OCI-LY7 (cell line): ENCODE data around the gene MRPS12. TPM values are rescaled to one million over a fixed set of nuclear protein-coding genes. Genes with fewer than 3 reads are reported as not detected.

Source experiments
- BruUV-seq: library from RNA; stranded (reverse); fragments of 400-500 nt; replicated peaks from 2 replicates; lab custom pipeline; 2021; lab: Mats Ljungman, UMichigan
- CTCF ChIA-PET: fragments of 300-600 bp; sonication (Branson Sonifier 250); formaldehyde crosslinking; loops from one replicate; lab custom pipeline; 2022; ENCODE audit warnings: antibody characterized with exemption; ENCODE audit not compliant: unreplicated experiment; lab: Charles Lee
- POLR2A ChIA-PET: fragments of 300-600 bp; sonication (Branson Sonifier 250); formaldehyde crosslinking; loops from one replicate; lab custom pipeline; 2022; ENCODE audit warnings: antibody characterized with exemption; lab: Charles Lee
- DNase-seq: peaks from one replicate; pipeline ENCODE4 v3.0.0-alpha.2; 2015; ENCODE audit warnings: low spot score
- H2AFZ ChIP-seq: fragments of 200-600 bp; sonication (generic), shearing (Covaris generic); 2 replicates; pipeline ENCODE4 v1.6.1; 2014; ENCODE audit warnings: mild to moderate bottlenecking, antibody characterized with exemption, low read length, moderate library complexity
- H3K27ac ChIP-seq: fragments of 200-600 bp; sonication (generic); 2 replicates; pipeline ENCODE4 v1.5.1; 2014; ENCODE audit warnings: mixed run types, low read depth, mild to moderate bottlenecking, moderate library complexity, low read length, inconsistent platforms; ENCODE audit not compliant: poor library complexity, severe bottlenecking
- H3K36me3 ChIP-seq: fragments of 200-600 bp; sonication (generic); 2 replicates; pipeline ENCODE4 v1.6.1; 2014; ENCODE audit warnings: mild to moderate bottlenecking, antibody characterized with exemption, low read length, moderate library complexity, mixed read lengths; ENCODE audit not compliant: insufficient read depth
- H3K4me1 ChIP-seq: fragments of 200-600 bp; sonication (generic); 2 replicates; pipeline ENCODE4 v1.5.1; 2014; ENCODE audit warnings: mild to moderate bottlenecking, low read length; ENCODE audit not compliant: insufficient read depth, poor library complexity, severe bottlenecking
- H3K4me2 ChIP-seq: fragments of 200-600 bp; sonication (generic); 2 replicates; pipeline ENCODE4 v1.6.1; 2014; ENCODE audit warnings: mild to moderate bottlenecking, low read length
- H3K4me3 ChIP-seq: fragments of 200-600 bp; sonication (generic); 2 replicates; pipeline ENCODE4 v1.5.1; 2014; ENCODE audit warnings: mild to moderate bottlenecking, low read depth, low read length; ENCODE audit not compliant: poor library complexity, severe bottlenecking
- H3K79me2 ChIP-seq: fragments of 200-600 bp; sonication (generic); 2 replicates; pipeline ENCODE4 v1.6.1; 2016; ENCODE audit warnings: low read depth, mild to moderate bottlenecking, low read length, moderate library complexity, mixed read lengths; ENCODE audit not compliant: insufficient read depth
- H3K9me2 ChIP-seq: fragments of 200-600 bp; sonication (generic); 2 replicates; pipeline ENCODE4 v1.6.1; 2016; ENCODE audit warnings: mild to moderate bottlenecking, low read length, mixed read lengths; ENCODE audit not compliant: insufficient read depth
- H3K9me3 ChIP-seq: fragments of 200-600 bp; sonication (generic); 2 replicates; pipeline ENCODE4 v1.6.1; 2014; ENCODE audit warnings: mild to moderate bottlenecking, mixed run types, low read length, mixed read lengths
- H4K20me1 ChIP-seq: fragments of 200-600 bp; sonication (generic); 2 replicates; pipeline ENCODE4 v1.6.1; 2014; ENCODE audit warnings: mild to moderate bottlenecking, antibody characterized with exemption, low read length, moderate library complexity, mixed read lengths; ENCODE audit not compliant: insufficient read depth
- EZH2phosphoT487 ChIP-seq: fragments of 200-600 bp; sonication (generic); IDR thresholded peaks from 2 replicates; pipeline ENCODE4 v1.6.1; 2018; ENCODE audit warnings: low read depth, borderline replicate concordance, mild to moderate bottlenecking, mixed run types, antibody characterized with exemption, low read length, moderate library complexity, mixed read lengths
- intact Hi-C: fragments of 100-400 bp; cut with micrococcal nuclease; formaldehyde crosslinking; loops from one replicate; pipeline ENCODE4 v1.10.0; 2022; ENCODE audit not compliant: unreplicated experiment
- total RNA-seq, 2 experiments: library from RNA; depleted of rRNA in 1 of 2; stranded (reverse); fragments of >200 nt in 1 of 2; shearing (Covaris generic) in 1 of 2; gene quantifications; 2 replicates each; pipeline ENCODE4 v1.2.3, GENCODE V29; 2014 to 2022
- TF ChIP-seq, protein P1 (sequence below): fragments of 200-600 bp; sonication (generic); conservative IDR thresholded peaks from 2 replicates; pipeline ENCODE4 v1.5.1; 2014; ENCODE audit warnings: mild to moderate bottlenecking, antibody characterized with exemption, low read length, moderate library complexity, mixed read lengths

MRPS12 gene
- total RNA-seq, 2 experiments from 2014 or later, result 63.5 to 74.6 TPM

GRCh38 chr19:38888876-38889275 lies 41.9 kb upstream of the MRPS12 start:
- Histone ChIP-seq H2AFZ (no peak overlapping the region), H3K9me2 (no peaks in the 10 kb centered on the region), H3K27ac (no peak overlapping the region), H3K4me1 (no peaks in the 10 kb centered on the region), H4K20me1 (no peaks in the 10 kb centered on the region), H3K9me3 (no peaks in the 10 kb centered on the region), H3K36me3 (peaks cover 4% of the 10 kb centered on the region; the same call in 1 of the 2 replicates), H3K4me2 (no peak overlapping the region), H3K4me3 (no peak overlapping the region), H3K79me2 (no peaks in the 10 kb centered on the region)
- no peak for DNase-seq
- BruUV-seq, result no TSS peak
- no peak for TF ChIP-seq EZH2phosphoT487
- TF ChIP-seq, protein P1, sequence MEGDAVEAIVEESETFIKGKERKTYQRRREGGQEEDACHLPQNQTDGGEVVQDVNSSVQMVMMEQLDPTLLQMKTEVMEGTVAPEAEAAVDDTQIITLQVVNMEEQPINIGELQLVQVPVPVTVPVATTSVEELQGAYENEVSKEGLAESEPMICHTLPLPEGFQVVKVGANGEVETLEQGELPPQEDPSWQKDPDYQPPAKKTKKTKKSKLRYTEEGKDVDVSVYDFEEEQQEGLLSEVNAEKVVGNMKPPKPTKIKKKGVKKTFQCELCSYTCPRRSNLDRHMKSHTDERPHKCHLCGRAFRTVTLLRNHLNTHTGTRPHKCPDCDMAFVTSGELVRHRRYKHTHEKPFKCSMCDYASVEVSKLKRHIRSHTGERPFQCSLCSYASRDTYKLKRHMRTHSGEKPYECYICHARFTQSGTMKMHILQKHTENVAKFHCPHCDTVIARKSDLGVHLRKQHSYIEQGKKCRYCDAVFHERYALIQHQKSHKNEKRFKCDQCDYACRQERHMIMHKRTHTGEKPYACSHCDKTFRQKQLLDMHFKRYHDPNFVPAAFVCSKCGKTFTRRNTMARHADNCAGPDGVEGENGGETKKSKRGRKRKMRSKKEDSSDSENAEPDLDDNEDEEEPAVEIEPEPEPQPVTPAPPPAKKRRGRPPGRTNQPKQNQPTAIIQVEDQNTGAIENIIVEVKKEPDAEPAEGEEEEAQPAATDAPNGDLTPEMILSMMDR, result no peak
- intact Hi-C loops, result loop anchor here (5.0 kb wide), 2 partner anchors 37 to 122 kb away; no protein-coding TSS in a partner anchor
- POLR2A ChIA-PET, result no interaction called here
- CTCF ChIA-PET, result no interaction called here

- POLR2A ChIA-PET, result no interaction called here
- H3K9me2 ChIP-seq, result no peaks in the 10 kb centered on the region
- peaks cover 4% of the 10 kb centered on the region; the same call in 1 of the 2 replicates for H3K36me3 ChIP-seq
- CTCF ChIA-PET, result no interaction called here
- DNase-seq, result no peak
- no peak overlapping the region for H3K27ac ChIP-seq
- H2AFZ ChIP-seq, result no peak overlapping the region
- H3K9me3 ChIP-seq, result no peaks in the 10 kb centered on the region
- BruUV-seq, result no TSS peak
- H3K4me1 ChIP-seq, result no peaks in the 10 kb centered on the region
- intact Hi-C loops, result loop anchor here (5.0 kb wide), 2 partner anchors 38 to 123 kb away; no protein-coding TSS in a partner anchor
- no peak overlapping the region for H3K4me2 ChIP-seq
- no peaks in the 10 kb centered on the region for H4K20me1 ChIP-seq
- H3K4me3 ChIP-seq, result no peak overlapping the region
- H3K79me2 ChIP-seq, result no peaks in the 10 kb centered on the region
- no peak for TF ChIP-seq EZH2phosphoT487
- TF ChIP-seq, protein P1, result no peak
Measured at GRCh38 chr19:38889803-38890202, 40.9 kb upstream of the MRPS12 start.

DNA sequence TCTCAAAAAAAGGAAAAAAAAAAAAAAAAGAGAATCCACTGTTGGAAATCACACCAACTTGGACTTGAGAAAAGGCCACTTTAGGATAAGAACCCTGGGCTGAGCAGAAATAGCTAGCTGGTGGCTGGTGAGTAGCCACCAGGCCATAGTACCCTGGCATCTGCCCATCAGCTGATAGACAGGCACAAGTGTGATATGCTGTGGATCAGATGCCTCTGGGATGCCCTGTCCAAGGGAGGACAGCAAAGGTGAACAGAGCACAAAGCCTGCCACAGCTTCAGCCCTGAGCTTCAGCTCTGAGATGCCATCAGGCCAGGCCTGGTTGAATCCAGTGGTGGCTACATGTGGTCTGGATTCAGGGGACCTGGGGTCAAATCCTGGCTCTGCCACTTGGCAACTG lies 40.1 kb upstream of the MRPS12 start:
- no peak overlapping the region for H3K4me3 ChIP-seq
- no peak overlapping the region for H3K4me2 ChIP-seq
- DNase-seq, result no peak
- no peak overlapping the region for H2AFZ ChIP-seq
- no peaks in the 10 kb centered on the region for H3K9me2 ChIP-seq
- H3K4me1 ChIP-seq, result no peaks in the 10 kb centered on the region
- H3K27ac ChIP-seq, result no peak overlapping the region
- H3K79me2 ChIP-seq, result no peaks in the 10 kb centered on the region
- peaks cover 4% of the 10 kb centered on the region; the same call in 1 of the 2 replicates for H3K36me3 ChIP-seq
- CTCF ChIA-PET, result no interaction called here
- H3K9me3 ChIP-seq, result no peaks in the 10 kb centered on the region
- no peak for TF ChIP-seq EZH2phosphoT487
- TF ChIP-seq, protein P1, result no peak
- no TSS peak for BruUV-seq
- intact Hi-C loops, result no loop called here
- POLR2A ChIA-PET, result no interaction called here
- H4K20me1 ChIP-seq, result no peaks in the 10 kb centered on the region
